ENCODE measurements around the gene PTTG1IP. TPM values are rescaled to one million over a fixed set of nuclear protein-coding genes. Genes with fewer than 3 reads are reported as not detected.

The PTTG1IP gene
- total and polyA plus RNA-seq, 10 of the 15 experiments (the other 5 are each of a cell fraction or from before 2014, with no cell fraction given), result 2.4 to 56.4 (median 44.4) TPM

DNA sequence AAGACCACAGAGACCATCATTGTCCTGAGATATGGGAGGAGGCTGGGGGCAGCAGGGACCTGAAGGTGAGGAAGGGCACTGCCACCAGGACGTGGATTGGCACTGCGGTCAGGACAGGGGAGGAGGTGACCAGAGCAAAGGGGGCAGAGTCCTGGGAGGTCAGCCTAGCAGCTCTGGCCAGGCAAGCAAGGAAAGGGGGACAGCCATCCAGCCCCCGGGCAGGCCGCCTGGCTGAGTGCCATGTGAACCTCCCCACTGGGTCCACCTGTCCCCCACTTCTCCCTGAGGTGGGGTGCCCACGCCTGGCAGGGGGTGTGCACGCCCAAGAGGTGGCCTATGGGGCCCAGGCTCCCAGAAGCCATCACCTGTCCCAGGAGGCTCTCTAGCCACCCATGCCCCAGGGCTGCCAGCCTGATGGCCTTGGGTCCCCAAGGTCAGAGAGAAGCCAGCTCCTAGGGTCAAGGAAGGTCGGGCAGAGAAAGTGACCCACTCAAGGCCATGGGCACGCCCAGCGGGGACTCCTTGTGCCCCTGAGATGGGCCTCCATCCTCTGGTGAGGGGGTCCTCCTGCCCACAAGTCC, 17.6 kb upstream of the PTTG1IP start:
- no TSS peak for BruUV-seq (replicated peaks)
- POLR2A ChIA-PET, result interaction anchor here (0.5 kb wide), 1 partner anchor 36 kb away, joined by 5 read pairs; no protein-coding TSS in a partner anchor
- SMC1A ChIA-PET (ENCODE audit: uncharacterized antibody, unreplicated experiment), result interaction anchor here (6.1 kb wide), 1 partner anchor 42 kb away, joined by 56 read pairs; no protein-coding TSS in a partner anchor
- CTCF ChIA-PET, result interaction anchor here (1.5 to 3.9 kb wide), 2 partner anchors 9 to 92 kb away, joined by 3 to 32 read pairs; no protein-coding TSS in a partner anchor
- H3K79me2 ChIP-seq (ENCODE audit: control insufficient read depth, insufficient read depth, low read length), result no peaks in the 10 kb centered on the region
- no peak overlapping the region for H3K27ac ChIP-seq (ENCODE audit: control insufficient read depth, insufficient read depth)
- H3K9me3 ChIP-seq (replicated peaks; ENCODE audit: control insufficient read depth, insufficient read depth, low read length), result no peaks in the 10 kb centered on the region
- no peak for ATAC-seq
- no peak overlapping the region for H2AFZ ChIP-seq (ENCODE audit: control insufficient read depth, low read depth, low read length)
- DNase-seq (ENCODE audit: low read depth, low spot score), result no peak
- H4K20me1 ChIP-seq (ENCODE audit: control insufficient read depth, insufficient read depth), result no peaks in the 10 kb centered on the region
- H3K9ac ChIP-seq (ENCODE audit: control insufficient read depth, insufficient read depth, low read length), result no peak overlapping the region
- RAD21 ChIA-PET (ENCODE audit: unreplicated experiment), result no interaction called here
- intact Hi-C loops (cut with micrococcal nuclease; ENCODE audit: unreplicated experiment) (no loop called here), in situ Hi-C loops (cut with MboI) (no loop called here)
- no peaks in the 10 kb centered on the region for H3K27me3 ChIP-seq (replicated peaks in 1 of 2; ENCODE audit: control insufficient read depth in 2 of 2, insufficient read depth in 2 of 2, low read length in 1 of 2)
- H3K4me1 ChIP-seq (ENCODE audit: control insufficient read depth, insufficient read depth, low read length), result no peaks in the 10 kb centered on the region
- no peak overlapping the region for H3K4me3 ChIP-seq
- no peak overlapping the region for H3K4me2 ChIP-seq (ENCODE audit: control insufficient read depth, insufficient read depth)
- no peak for FAIRE-seq
- WGBS (ENCODE audit: insufficient coverage, insufficient replicate concordance, low lambda C conversion rate, missing lambda C conversion rate), result 85% methylated on average over 9 of the region's 9 CpGs
- H3K36me3 ChIP-seq (ENCODE audit: control insufficient read depth in 2 of 2, insufficient read depth in 2 of 2, low read length in 1 of 2), result peaks cover 0 to 3% of the 10 kb centered on the region in 2 experiments; a peak in 2 of 4 replicates
- TF ChIP-seq PAX5 (IDR thresholded peaks at IDR 0.05; ENCODE audit: borderline replicate concordance, low read depth, low read length) (no peak), SMC3 (IDR thresholded peaks at IDR 0.05; ENCODE audit: borderline replicate concordance, low read length) (no peak), JUNB (IDR thresholded peaks at IDR 0.05) (no peak), MTA3 (IDR thresholded peaks at IDR 0.05; ENCODE audit: borderline replicate concordance, low read length) (no peak), BACH1 (IDR thresholded peaks at IDR 0.05; ENCODE audit: borderline replicate concordance) (no peak)
- TF ChIP-seq, protein P1, sequence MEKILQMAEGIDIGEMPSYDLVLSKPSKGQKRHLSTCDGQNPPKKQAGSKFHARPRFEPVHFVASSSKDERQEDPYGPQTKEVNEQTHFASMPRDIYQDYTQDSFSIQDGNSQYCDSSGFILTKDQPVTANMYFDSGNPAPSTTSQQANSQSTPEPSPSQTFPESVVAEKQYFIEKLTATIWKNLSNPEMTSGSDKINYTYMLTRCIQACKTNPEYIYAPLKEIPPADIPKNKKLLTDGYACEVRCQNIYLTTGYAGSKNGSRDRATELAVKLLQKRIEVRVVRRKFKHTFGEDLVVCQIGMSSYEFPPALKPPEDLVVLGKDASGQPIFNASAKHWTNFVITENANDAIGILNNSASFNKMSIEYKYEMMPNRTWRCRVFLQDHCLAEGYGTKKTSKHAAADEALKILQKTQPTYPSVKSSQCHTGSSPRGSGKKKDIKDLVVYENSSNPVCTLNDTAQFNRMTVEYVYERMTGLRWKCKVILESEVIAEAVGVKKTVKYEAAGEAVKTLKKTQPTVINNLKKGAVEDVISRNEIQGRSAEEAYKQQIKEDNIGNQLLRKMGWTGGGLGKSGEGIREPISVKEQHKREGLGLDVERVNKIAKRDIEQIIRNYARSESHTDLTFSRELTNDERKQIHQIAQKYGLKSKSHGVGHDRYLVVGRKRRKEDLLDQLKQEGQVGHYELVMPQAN (conservative IDR thresholded peaks at IDR 0.05), result no peak
- TF ChIP-seq, protein P2, sequence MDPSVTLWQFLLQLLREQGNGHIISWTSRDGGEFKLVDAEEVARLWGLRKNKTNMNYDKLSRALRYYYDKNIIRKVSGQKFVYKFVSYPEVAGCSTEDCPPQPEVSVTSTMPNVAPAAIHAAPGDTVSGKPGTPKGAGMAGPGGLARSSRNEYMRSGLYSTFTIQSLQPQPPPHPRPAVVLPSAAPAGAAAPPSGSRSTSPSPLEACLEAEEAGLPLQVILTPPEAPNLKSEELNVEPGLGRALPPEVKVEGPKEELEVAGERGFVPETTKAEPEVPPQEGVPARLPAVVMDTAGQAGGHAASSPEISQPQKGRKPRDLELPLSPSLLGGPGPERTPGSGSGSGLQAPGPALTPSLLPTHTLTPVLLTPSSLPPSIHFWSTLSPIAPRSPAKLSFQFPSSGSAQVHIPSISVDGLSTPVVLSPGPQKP (IDR thresholded peaks at IDR 0.05; ENCODE audit: low read depth, low read length), result no peak
